ENCODE data around the gene B3GNT5.

Gene B3GNT5

DNA sequence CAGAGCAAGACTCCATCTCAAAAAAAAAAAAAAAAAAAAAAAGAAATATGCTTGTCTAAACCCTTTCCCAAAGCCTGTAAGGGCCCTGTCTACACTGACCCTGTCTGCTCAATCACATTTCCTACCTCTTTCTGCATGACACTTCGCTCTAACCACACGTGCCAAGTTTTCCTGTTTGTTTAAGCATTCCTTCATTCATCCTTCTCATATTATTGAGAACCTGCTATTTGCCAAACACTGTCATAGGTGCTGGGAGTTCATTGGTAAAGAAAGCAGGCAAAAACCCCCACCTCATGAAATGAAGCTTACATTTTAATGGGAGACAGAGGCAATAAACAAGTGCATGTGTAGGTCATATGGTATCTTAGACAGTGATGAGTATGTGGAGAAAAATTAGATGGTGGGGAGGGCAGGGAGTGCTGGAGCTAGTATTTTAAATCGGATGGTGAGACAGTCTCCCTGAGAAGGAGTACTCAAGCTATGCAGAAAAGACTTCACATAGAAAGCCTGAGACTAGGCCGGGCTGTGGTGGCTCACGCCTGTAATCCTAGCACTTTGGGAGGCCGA is 48.0 kb downstream of the B3GNT5 start:
- TF ChIP-seq, protein P1, sequence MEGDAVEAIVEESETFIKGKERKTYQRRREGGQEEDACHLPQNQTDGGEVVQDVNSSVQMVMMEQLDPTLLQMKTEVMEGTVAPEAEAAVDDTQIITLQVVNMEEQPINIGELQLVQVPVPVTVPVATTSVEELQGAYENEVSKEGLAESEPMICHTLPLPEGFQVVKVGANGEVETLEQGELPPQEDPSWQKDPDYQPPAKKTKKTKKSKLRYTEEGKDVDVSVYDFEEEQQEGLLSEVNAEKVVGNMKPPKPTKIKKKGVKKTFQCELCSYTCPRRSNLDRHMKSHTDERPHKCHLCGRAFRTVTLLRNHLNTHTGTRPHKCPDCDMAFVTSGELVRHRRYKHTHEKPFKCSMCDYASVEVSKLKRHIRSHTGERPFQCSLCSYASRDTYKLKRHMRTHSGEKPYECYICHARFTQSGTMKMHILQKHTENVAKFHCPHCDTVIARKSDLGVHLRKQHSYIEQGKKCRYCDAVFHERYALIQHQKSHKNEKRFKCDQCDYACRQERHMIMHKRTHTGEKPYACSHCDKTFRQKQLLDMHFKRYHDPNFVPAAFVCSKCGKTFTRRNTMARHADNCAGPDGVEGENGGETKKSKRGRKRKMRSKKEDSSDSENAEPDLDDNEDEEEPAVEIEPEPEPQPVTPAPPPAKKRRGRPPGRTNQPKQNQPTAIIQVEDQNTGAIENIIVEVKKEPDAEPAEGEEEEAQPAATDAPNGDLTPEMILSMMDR (conservative IDR thresholded peaks at IDR 0.05; ENCODE audit: low read length), result no peak
- no peak for TF ChIP-seq EZH2phosphoT487 (IDR thresholded peaks at IDR 0.05; ENCODE audit: borderline replicate concordance)
- no peak overlapping the region for H3K4me2 ChIP-seq (ENCODE audit: low read depth, low read length, poor library complexity, severe bottlenecking)
- H4K20me1 ChIP-seq (ENCODE audit: insufficient read depth, low read length, poor library complexity, severe bottlenecking), result no peaks in the 10 kb centered on the region
- no peaks in the 10 kb centered on the region for H3K27me3 ChIP-seq (ENCODE audit: insufficient read depth, low read length, poor library complexity, severe bottlenecking)
- H3K79me2 ChIP-seq (ENCODE audit: insufficient read depth, low read length), result no peaks in the 10 kb centered on the region
- no peaks in the 10 kb centered on the region for H3K4me1 ChIP-seq (ENCODE audit: insufficient read depth, low read length, poor library complexity, severe bottlenecking)
- H3K4me3 ChIP-seq (ENCODE audit: low read length, poor library complexity, severe bottlenecking), result no peak overlapping the region
- no peak overlapping the region for H3K9ac ChIP-seq (ENCODE audit: low read depth, low read length, poor library complexity, severe bottlenecking)
- no peak overlapping the region for H2AFZ ChIP-seq (ENCODE audit: low read length)
- no peaks in the 10 kb centered on the region for H3K9me3 ChIP-seq (ENCODE audit: insufficient read depth, low read depth, low read length)
- no peaks in the 10 kb centered on the region for H3K36me3 ChIP-seq (ENCODE audit: insufficient read depth, low read length)
- H3F3A ChIP-seq (ENCODE audit: low read depth), result no peaks in the 10 kb centered on the region
- H3K9me2 ChIP-seq (replicated peaks; ENCODE audit: low read depth, low read length), result no peaks in the 10 kb centered on the region

DNA sequence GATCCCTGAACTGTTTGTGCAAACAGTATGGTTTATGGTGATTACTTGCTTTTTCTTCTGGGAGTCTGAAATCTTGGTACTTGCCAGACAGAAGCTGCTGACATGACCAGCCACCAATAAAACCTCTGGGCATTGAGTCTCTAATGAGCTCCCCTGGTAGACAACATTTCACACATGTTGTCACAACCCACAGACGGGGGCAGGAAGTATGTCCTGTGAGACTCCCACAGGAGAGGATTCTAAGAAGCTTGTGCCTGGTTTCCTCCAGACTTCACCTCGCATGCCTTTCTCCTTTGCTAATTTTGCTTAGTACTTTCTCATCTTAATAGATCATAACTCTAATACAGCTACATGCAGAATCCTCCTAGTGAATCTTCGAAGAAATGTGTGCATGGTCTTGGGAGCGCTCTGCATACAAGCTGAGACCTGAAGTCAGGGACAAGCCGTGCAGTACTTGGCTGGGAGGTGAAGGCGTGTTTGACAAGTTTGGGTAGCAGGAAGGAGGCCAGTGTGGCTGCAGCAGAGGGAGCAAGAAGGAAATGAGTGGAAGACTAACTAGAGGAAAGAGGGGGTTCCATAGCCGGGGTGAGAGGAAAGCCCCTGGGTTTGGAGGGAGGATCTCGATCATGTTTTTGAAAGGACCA is 49.0 kb downstream of the B3GNT5 start:
- H3K27me3 ChIP-seq (ENCODE audit: insufficient read depth, low read length, poor library complexity, severe bottlenecking), result no peaks in the 10 kb centered on the region
- H2AFZ ChIP-seq (ENCODE audit: low read length), result no peak overlapping the region
- H3K4me1 ChIP-seq (ENCODE audit: insufficient read depth, low read length, poor library complexity, severe bottlenecking), result no peaks in the 10 kb centered on the region
- H3K9me3 ChIP-seq (ENCODE audit: insufficient read depth, low read depth, low read length), result no peaks in the 10 kb centered on the region
- H3F3A ChIP-seq (ENCODE audit: low read depth), result no peaks in the 10 kb centered on the region
- no peak overlapping the region for H3K4me3 ChIP-seq (ENCODE audit: low read length, poor library complexity, severe bottlenecking)
- H4K20me1 ChIP-seq (ENCODE audit: insufficient read depth, low read length, poor library complexity, severe bottlenecking), result no peaks in the 10 kb centered on the region
- no peak overlapping the region for H3K9ac ChIP-seq (ENCODE audit: low read depth, low read length, poor library complexity, severe bottlenecking)
- H3K36me3 ChIP-seq (ENCODE audit: insufficient read depth, low read length), result no peaks in the 10 kb centered on the region
- no peak overlapping the region for H3K4me2 ChIP-seq (ENCODE audit: low read depth, low read length, poor library complexity, severe bottlenecking)
- H3K9me2 ChIP-seq (replicated peaks; ENCODE audit: low read depth, low read length), result no peaks in the 10 kb centered on the region
- H3K79me2 ChIP-seq (ENCODE audit: insufficient read depth, low read length), result no peaks in the 10 kb centered on the region
- TF ChIP-seq, protein P1 (conservative IDR thresholded peaks at IDR 0.05; ENCODE audit: low read length), result no peak
- no peak for TF ChIP-seq EZH2phosphoT487 (IDR thresholded peaks at IDR 0.05; ENCODE audit: borderline replicate concordance)

DNA sequence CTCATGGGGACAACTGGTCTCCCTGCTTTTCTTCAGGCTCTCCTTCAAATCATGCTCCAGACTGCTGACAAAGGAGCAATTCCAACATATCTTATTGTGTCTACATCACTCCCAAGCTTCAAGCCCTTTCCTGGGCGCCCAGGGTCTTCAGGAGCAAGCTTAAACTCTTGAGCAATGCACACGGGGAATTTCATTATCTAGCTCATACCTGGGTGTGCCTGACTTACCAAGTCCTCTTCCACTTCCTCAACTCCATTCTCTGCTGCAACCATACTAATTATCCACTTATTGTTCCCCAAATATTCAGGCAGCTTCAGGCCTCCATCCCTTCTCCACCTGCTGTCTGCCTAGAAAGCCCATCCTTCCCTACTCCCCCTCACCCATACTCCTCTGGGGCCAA is 50.6 kb downstream of the B3GNT5 start:
- Histone ChIP-seq H3K9me2 (replicated peaks; ENCODE audit: low read depth, low read length) (no peaks in the 10 kb centered on the region), H4K20me1 (ENCODE audit: insufficient read depth, low read length, poor library complexity, severe bottlenecking) (no peaks in the 10 kb centered on the region), H3K4me3 (ENCODE audit: low read length, poor library complexity, severe bottlenecking) (no peak overlapping the region), H3F3A (ENCODE audit: low read depth) (no peaks in the 10 kb centered on the region), H3K9ac (ENCODE audit: low read depth, low read length, poor library complexity, severe bottlenecking) (no peak overlapping the region), H3K79me2 (ENCODE audit: insufficient read depth, low read length) (no peaks in the 10 kb centered on the region), H3K9me3 (ENCODE audit: insufficient read depth, low read depth, low read length) (no peaks in the 10 kb centered on the region), H3K4me2 (ENCODE audit: low read depth, low read length, poor library complexity, severe bottlenecking) (no peak overlapping the region), H3K36me3 (ENCODE audit: insufficient read depth, low read length) (no peaks in the 10 kb centered on the region; the same call in 1 of the 2 replicates), H2AFZ (ENCODE audit: low read length) (no peak overlapping the region), H3K27me3 (ENCODE audit: insufficient read depth, low read length, poor library complexity, severe bottlenecking) (no peaks in the 10 kb centered on the region), H3K4me1 (ENCODE audit: insufficient read depth, low read length, poor library complexity, severe bottlenecking) (no peaks in the 10 kb centered on the region)
- no peak for TF ChIP-seq EZH2phosphoT487 (IDR thresholded peaks at IDR 0.05; ENCODE audit: borderline replicate concordance)
- TF ChIP-seq, protein P1 (conservative IDR thresholded peaks at IDR 0.05; ENCODE audit: low read length), result no peak
